ENCODE results near the gene LAMB1.

Gene LAMB1

GRCh38 chr7:107949443-107949935, 53.5 kb downstream of the LAMB1 start:
- in situ Hi-C loops (cut with MboI; ENCODE audit: low sequenced_read_pairs): no loop called here

- in situ Hi-C loops (cut with MboI; ENCODE audit: low sequenced_read_pairs): no loop called here
Observed at GRCh38 chr7:107948645-107949442, 54.1 kb downstream of the LAMB1 start.

- in situ Hi-C loops (cut with MboI; ENCODE audit: low sequenced_read_pairs): no loop called here
Observed at GRCh38 chr7:107946881-107947280, 56.1 kb downstream of the LAMB1 start.

- in situ Hi-C loops (cut with MboI; ENCODE audit: low sequenced_read_pairs): no loop called here
Observed at GRCh38 chr7:107946451-107946850, 56.5 kb downstream of the LAMB1 start.

- in situ Hi-C loops (cut with MboI; ENCODE audit: low sequenced_read_pairs): no loop called here
Observed at GRCh38 chr7:107945332-107945731, 57.6 kb downstream of the LAMB1 start.

GRCh38 chr7:107944411-107945169, 58.4 kb downstream of the LAMB1 start:
- in situ Hi-C loops (cut with MboI; ENCODE audit: low sequenced_read_pairs): no loop called here

- in situ Hi-C loops (cut with MboI; ENCODE audit: low sequenced_read_pairs): no loop called here
Observed at GRCh38 chr7:107943018-107943417, 59.9 kb downstream of the LAMB1 start.

- in situ Hi-C loops (cut with MboI; ENCODE audit: low sequenced_read_pairs): no loop called here
Observed at GRCh38 chr7:107940951-107941350, 62.0 kb downstream of the LAMB1 start.

- in situ Hi-C loops (cut with MboI; ENCODE audit: low sequenced_read_pairs): no loop called here
Observed at GRCh38 chr7:107939573-107940489, 63.1 kb downstream of the LAMB1 start.

GRCh38 chr7:107938456-107939250, 64.3 kb downstream of the LAMB1 start:
- in situ Hi-C loops (cut with MboI; ENCODE audit: low sequenced_read_pairs): no loop called here

- in situ Hi-C loops (cut with MboI; ENCODE audit: low sequenced_read_pairs): no loop called here
Observed at GRCh38 chr7:107937531-107937930, 65.4 kb downstream of the LAMB1 start.

- in situ Hi-C loops (cut with MboI; ENCODE audit: low sequenced_read_pairs): no loop called here
Observed at GRCh38 chr7:107936312-107936711, 66.6 kb downstream of the LAMB1 start.

GRCh38 chr7:107934991-107935770, 67.8 kb downstream of the LAMB1 start:
- in situ Hi-C loops (cut with MboI; ENCODE audit: low sequenced_read_pairs): no loop called here

GRCh38 chr7:107933386-107934013, 69.5 kb downstream of the LAMB1 start:
- in situ Hi-C loops (cut with MboI; ENCODE audit: low sequenced_read_pairs): no loop called here

GRCh38 chr7:107932805-107933204, 70.2 kb downstream of the LAMB1 start:
- in situ Hi-C loops (cut with MboI; ENCODE audit: low sequenced_read_pairs): no loop called here

GRCh38 chr7:107931740-107932515, 71.0 kb downstream of the LAMB1 start:
- in situ Hi-C loops (cut with MboI; ENCODE audit: low sequenced_read_pairs): no loop called here

GRCh38 chr7:107926481-107926880, 76.5 kb downstream of the LAMB1 start:
- in situ Hi-C loops (cut with MboI; ENCODE audit: low sequenced_read_pairs): no loop called here

GRCh38 chr7:107924841-107925504, 78.0 kb downstream of the LAMB1 start:
- in situ Hi-C loops (cut with MboI; ENCODE audit: low sequenced_read_pairs): no loop called here
